ENCODE data around the gene MACROD1. TPM values are rescaled to one million over a fixed set of nuclear protein-coding genes. Genes with fewer than 3 reads are reported as not detected.

Gene MACROD1
- total and polyA plus RNA-seq, 2 of the 13 experiments (the other 11 are each of a cell fraction or from before 2014, with no cell fraction given) = 23.1 to 34.5 TPM

GRCh38 chr11:64084951-64085710 lies 80.8 kb downstream of the MACROD1 start (continued):
- TF ChIP-seq ARID5B (CRISPR knock-in tag; IDR thresholded peaks at IDR 0.05) (peak; percentile 19; the same call in 1 of the 2 replicates), ZNF446 (CRISPR knock-in tag; IDR thresholded peaks at IDR 0.05) (no peak), FOSL2 (CRISPR knock-in tag; IDR thresholded peaks at IDR 0.05) (no peak), MTA3 (CRISPR knock-in tag; IDR thresholded peaks at IDR 0.05) (no peak), MTA1 (CRISPR knock-in tag; IDR thresholded peaks at IDR 0.05; ENCODE audit: borderline replicate concordance) (peak; percentile 53; the same call in 1 of the 2 replicates), ZNF501 (CRISPR knock-in tag; IDR thresholded peaks at IDR 0.05) (no peak), ZNF263 (CRISPR knock-in tag; IDR thresholded peaks at IDR 0.05) (no peak), E2F5 (CRISPR knock-in tag; conservative IDR thresholded peaks at IDR 0.05) (no peak), FOXO1 (CRISPR knock-in tag; IDR thresholded peaks at IDR 0.05) (0 out of 2 replicates have a peak, but pooled peaks have one; percentile 23), JUND (CRISPR knock-in tag; IDR thresholded peaks at IDR 0.05) (no peak), ZNF891 (CRISPR knock-in tag; IDR thresholded peaks at IDR 0.05) (no peak), ZNF143 (CRISPR knock-in tag; IDR thresholded peaks at IDR 0.05) (no peak), DPF2 (CRISPR knock-in tag; IDR thresholded peaks at IDR 0.05; ENCODE audit: borderline replicate concordance, low read depth) (0 out of 2 replicates have a peak, but pooled peaks have one; percentile 23), BRCA1 (CRISPR knock-in tag; IDR thresholded peaks at IDR 0.05) (no peak), ZNF503 (CRISPR knock-in tag; IDR thresholded peaks at IDR 0.05) (no peak), ZBTB33 (CRISPR knock-in tag; IDR thresholded peaks at IDR 0.05) (peak; percentile 24; the same call in 1 of the 2 replicates), ZBTB1 (CRISPR knock-in tag; IDR thresholded peaks at IDR 0.05; ENCODE audit: borderline replicate concordance) (no peak), ZNF230 (CRISPR knock-in tag; IDR thresholded peaks at IDR 0.05) (no peak), ZNF484 (CRISPR knock-in tag; IDR thresholded peaks at IDR 0.05; ENCODE audit: borderline replicate concordance, low read depth) (no peak), MIXL1 (CRISPR knock-in tag; IDR thresholded peaks at IDR 0.05) (peak; percentile 37; the same call in 1 of the 2 replicates), ZNF740 (CRISPR knock-in tag; IDR thresholded peaks at IDR 0.05) (no peak), KMT2A (CRISPR knock-in tag; IDR thresholded peaks at IDR 0.05) (no peak)

Data from HepG2 (cell line).